ENCODE measurements around the gene TIGIT. TPM values are rescaled to one million over a fixed set of nuclear protein-coding genes. Genes with fewer than 3 reads are reported as not detected.
"Not testable (repeated sequence)": the region's sequence is repeated elsewhere in the genome, so short reads cannot be mapped to it uniquely, and the experiment has no call there.

The TIGIT gene
- total RNA-seq, 4 donors from 2014 or later = 0.19 to 1.8 (median 0.52) TPM

DNA sequence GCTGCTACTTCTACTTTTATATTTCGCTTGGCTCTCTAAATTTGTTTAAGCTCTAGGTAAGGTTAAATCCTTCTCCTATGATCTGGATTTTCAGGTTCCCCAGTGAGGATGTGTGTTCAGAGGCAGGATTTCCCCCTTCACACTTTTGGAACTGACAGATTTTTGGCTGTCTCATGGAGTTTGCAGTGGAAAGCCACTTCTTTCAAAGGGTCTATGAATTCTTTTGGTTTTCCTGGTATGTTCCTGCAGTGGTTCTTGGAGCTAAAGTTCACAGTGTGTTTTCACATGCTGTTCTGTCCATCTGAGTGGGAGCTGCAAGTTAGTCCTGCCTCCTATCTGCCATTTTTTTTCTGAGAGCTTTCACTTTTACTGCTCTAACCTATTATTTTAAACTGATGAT is 21.6 kb upstream of the TIGIT start:
- DNase-seq (ENCODE audit: low spot score) (no peak), ATAC-seq (ENCODE audit: low FRiP score) (no peak)
- TF ChIP-seq CTCF (IDR thresholded peaks at IDR 0.05) = no peak

GRCh38 chr3:114274929-114275328 is 18.9 kb upstream of the TIGIT start:
- DNase-seq (ENCODE audit: low spot score) (no peak), ATAC-seq (ENCODE audit: low FRiP score) (no peak)
- TF ChIP-seq CTCF (IDR thresholded peaks at IDR 0.05) = no peak

DNA sequence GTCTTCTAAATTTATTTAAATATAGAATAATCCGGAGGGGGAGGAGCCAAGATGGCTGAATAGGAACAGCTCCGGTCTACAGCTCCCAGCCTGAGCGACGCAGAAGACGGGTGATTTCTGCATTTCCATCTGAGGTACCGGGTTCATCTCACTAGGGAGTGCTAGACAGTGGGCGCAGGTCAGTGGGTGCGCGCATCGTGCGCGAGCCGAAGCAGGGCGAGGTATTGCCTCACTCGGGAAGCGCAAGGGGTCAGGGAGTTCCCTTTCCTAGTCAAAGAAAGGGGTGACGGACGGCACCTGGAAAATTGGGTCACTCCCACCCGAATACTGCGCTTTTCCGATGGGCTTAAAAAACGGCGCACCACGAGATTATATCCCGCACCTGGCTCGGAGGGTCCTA is 17.0 kb upstream of the TIGIT start:
- not testable (repeated sequence) for DNase-seq (ENCODE audit: low spot score); ATAC-seq (ENCODE audit: low FRiP score)

DNA sequence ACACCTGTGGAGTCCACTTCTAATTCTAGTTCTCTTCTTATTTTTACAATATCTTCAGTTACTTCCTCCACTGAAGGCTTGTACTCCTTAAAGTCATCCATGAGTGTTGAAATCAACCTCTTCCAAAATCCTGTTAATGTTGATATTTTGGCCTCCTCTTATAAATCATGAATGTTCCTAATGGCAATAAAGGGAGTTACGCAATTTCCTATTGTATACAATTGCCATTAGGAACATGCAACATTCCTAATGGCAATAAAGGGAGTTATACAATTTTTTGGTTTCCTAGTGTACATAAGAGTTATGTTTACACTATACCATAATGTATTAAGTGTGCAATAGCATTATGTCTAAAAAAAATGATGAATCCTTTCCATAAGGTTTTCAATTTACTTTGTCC is 9.2 kb upstream of the TIGIT start:
- no peak for TF ChIP-seq CTCF (IDR thresholded peaks at IDR 0.05)
- no peak for ATAC-seq (ENCODE audit: low FRiP score)
- DNase-seq (ENCODE audit: low spot score) = no peak

GRCh38 chr3:114285648-114286230 is 8.1 kb upstream of the TIGIT start:
- ATAC-seq (ENCODE audit: low FRiP score) = no peak
- no peak for DNase-seq (ENCODE audit: low spot score)
- TF ChIP-seq CTCF (IDR thresholded peaks at IDR 0.05) = no peak

- DNase-seq (ENCODE audit: low spot score) (no peak), ATAC-seq (ENCODE audit: low FRiP score) (no peak)
- no peak for TF ChIP-seq CTCF (IDR thresholded peaks at IDR 0.05)
Measured at GRCh38 chr3:114286266-114286665, 7.6 kb upstream of the TIGIT start.

DNA sequence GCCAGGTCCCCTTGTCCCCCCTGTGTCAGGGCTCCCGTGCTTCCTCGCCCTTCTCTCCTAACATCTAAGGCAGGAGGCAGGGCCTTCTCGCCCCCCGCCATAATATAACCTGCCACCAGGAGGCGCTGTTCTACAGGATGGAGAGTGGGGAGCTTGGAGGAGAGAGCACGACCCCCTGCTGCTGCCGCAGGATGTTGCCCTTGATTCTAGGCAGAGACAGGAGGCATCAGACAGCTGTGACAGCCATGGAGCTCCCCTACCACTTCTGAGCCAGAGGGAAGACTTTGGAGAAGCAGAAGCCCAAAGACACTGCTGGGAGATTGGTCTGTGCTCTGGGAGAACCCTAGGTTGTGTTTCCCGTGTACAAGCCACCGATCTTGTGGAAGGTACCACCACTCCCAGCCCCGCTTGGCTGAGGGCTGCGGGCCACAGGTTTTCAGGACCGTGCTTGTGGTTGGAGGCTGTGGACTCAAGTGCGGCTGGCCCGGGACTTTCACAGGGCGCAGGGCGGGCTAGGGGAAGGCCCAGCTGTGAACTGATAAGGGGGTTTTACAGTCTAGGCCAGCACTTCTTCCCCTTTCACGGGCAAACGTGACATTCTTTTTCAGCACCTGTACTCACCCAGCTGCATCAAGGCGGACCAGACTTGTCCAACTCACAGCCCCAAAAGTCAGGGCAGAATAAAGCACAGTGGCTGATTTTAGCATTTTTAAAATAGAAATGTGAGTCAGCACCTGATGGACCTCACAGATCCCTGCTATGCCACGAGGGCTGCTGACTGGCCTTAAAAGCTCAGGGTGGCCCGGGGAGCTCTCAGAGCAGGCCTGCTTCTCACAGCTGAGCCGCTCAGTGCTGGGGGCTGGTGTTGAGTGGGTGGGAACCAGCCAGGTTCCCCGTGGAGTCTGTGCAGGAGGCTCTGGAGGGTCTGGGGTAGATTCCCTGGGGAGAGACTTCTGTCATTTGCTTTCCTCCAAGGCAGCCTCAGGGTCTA is 2.6 kb upstream of the TIGIT start:
- TF ChIP-seq CTCF (IDR thresholded peaks at IDR 0.05) = peak in 2 of 3 donors; percentile 31 to 66
- DNase-seq (ENCODE audit: low spot score) = peak; percentile 63
- no peak for ATAC-seq (ENCODE audit: low FRiP score)

All from omental fat pad (tissue), 4 donors.